ENCODE data around the gene CXXC5.

Gene CXXC5

DNA sequence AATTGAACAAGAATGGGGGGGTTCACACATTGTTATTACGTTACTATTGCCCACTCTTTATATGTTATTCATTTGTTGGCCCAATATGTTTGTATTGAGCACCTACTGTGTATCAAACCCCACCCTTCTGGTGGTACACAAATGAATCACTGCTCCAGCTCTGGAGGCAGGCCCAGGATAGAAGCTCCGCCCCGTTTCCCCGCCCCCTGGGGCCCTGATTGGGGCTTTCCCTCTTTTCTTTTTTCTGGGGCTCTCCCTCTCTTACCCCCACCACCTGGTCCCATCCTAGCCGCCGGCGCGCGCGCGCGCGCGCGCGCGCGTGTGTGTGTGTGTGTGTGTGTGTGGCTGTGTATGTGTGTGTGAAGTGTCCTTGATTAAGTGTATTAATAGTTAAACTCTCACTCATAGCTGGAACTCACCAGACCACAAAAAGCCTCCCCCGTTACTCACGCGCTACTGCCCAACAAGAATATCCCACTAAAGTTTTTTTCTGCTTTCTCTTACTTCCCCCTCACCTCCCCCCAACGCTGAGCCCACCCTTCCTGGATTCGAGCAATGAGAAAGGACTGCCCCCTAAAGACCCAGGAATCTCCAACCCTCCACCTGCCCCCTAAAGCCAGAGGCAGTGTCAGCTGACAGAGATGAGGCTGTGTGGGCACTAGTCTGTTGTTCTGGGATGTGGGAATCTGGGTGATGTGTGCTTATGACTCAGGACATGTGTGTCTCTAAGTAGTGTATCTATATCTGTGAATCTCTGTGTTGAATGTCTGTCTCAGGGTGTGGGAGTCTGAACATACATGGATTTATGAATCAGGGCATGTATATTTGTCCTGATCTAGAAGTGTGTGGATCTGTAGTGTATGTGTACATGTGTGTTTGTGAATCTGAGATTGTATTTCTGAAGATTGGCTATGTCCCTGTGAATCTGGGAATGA is 4.0 kb downstream of the CXXC5 start:
- no peak for FAIRE-seq

GRCh38 chr5:139652788-139653241 is 4.7 kb downstream of the CXXC5 start:
- no peak for FAIRE-seq

GRCh38 chr5:139653616-139654015 is 5.5 kb downstream of the CXXC5 start:
- no peak for FAIRE-seq

GRCh38 chr5:139654464-139654863 is 6.3 kb downstream of the CXXC5 start:
- no peak for FAIRE-seq

DNA sequence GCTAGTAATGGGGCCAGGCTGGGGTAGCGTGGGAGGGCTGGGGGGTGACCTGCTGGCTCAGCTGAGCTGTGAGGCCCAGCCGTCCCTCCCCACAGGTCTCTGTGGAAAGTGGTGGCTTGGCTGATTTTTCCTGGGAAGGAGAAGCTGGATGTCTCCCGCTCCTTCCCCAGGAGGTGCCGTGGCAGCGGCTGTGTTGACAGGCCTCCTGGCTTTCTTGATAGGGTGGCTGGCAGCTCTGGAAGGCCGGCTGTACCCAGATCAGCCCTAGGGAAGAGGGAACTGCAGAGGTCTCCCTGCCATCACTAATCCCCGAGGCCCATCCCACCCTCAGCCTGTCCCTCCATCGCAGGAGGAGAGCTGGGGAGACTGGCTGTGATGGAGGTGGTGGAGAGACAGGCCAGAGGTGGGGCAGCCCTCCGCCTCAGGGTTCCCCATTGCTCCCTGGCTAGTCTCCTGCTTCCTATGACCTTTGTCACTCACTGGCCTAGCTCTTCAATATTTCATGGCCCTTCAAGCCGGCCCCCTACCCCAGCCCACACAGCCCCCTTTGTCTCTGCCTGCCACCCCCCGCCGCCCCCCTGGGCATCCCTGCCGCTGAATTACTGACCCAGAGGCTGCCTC is 6.8 kb downstream of the CXXC5 start:
- FAIRE-seq = no peak

- no peak for FAIRE-seq
These were observed 7.7 kb downstream of the CXXC5 start for GRCh38 chr5:139655727-139656271.

DNA sequence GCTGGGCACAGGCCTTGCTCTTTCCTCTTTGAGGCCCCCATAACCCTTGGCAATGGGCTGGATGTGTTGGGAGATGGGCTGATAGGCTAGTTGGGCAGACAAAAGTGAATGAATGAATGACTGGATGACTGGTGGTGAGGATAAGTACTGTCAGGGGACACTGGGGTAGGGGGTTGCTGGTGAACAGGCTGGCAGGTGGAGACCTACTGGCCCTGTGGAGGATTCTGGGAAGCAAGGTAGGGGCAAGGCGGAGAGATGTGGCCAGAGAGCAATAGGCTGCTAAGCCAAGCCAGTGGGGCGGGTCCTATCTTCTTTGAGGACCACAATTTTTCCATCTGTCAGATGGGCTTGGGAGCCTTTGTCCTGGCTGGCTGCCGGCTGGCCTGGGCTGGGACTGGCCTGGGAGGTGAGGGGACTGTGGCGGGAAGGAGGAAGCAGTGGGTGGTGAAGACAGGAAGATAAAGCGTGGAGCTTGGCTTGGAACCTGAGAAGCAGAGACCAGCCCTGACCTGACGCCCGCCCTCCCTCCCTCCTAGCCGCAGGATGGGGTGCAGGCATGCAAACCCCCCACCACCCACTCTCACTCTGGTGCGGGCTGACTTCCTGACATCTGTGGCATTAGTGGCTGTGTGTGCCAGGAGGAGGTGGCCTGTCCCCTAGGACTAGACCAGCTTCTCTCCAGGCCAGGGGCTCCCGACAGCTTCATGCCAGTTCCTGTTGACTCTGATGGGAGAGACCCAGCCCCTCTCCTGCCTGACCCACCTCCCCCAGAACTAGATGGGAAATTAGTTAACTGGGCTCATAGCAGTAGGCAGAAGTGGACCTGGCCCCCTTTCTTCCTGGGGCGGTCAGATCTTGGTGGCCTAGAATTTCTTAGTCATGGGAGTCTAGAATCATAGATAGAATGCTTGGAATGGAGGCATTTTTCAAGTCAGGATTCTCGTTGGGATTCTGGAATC is 9.5 kb downstream of the CXXC5 start:
- no peak for FAIRE-seq

DNA sequence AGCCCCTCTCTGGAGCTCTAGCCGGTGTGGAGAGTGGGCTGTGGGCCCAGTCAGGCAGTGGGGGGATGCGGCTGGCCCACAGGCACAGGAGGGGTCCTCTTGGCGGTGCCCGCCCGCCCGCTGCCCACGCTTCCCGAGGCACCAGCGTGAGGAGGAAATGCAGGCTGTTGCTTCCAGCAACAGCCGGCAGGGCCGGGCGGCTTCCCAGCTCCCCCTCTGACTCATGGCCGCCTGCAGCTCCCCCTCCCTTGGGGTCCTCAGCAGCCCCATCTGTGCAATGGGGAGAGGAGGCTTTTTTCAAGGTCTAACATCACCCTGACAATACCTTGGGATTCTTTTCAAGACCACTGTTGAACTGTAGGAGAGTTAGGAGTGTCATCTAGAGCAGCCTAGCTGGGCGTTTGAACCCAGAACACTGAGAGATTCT is 10.4 kb downstream of the CXXC5 start:
- FAIRE-seq = no peak

GRCh38 chr5:139658928-139659667 is 10.9 kb downstream of the CXXC5 start:
- FAIRE-seq = no peak

GRCh38 chr5:139659695-139660101 is 11.5 kb downstream of the CXXC5 start:
- FAIRE-seq = no peak

- FAIRE-seq = no peak
These were observed 12.2 kb downstream of the CXXC5 start for GRCh38 chr5:139660105-139660922.

- FAIRE-seq = no peak
These were observed 13.0 kb downstream of the CXXC5 start for GRCh38 chr5:139660923-139661814.

GRCh38 chr5:139662617-139663016 is 14.5 kb downstream of the CXXC5 start:
- FAIRE-seq = no peak

DNA sequence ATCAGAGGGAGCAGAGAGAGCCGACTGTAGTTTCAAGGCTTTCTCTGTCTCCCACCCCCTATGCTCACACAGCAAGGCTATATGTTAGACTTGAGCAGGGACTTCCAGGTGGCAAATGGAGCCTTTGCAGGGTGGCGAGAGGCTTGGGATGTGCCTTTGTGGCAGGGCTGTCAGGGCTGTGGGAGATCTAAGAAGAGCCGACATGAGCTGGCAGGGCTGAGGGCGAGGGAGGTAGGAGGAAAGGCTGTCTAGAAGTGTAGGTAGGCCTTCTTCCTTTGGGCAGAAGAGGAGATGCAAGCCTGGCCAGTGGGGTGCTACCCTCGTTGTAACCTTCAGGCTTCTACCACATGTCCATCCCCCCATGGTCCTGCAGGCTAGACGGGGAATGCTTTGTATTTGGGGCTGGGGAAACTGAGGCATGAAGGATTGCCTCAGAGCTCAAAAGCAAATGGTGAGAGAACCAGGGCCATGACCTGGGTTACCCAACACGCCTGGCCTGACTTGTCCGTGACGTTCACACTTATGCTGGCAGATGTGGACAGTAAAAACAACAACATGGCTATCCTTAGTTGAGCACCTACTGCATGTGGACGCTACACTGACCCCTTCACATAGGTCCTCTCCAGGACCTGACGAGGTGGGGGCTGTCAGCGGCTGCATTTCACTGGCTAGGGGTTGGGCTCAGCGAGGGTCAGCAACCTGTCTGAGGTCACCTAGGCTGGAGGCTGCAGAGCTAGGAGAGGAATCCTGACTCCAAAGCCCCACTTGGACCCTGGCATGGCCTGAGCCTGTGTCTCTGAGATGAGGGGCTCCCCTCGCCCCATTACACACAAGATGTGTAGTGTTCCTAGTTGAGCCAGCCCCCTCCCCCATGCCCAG is 15.3 kb downstream of the CXXC5 start:
- FAIRE-seq = no peak

DNA sequence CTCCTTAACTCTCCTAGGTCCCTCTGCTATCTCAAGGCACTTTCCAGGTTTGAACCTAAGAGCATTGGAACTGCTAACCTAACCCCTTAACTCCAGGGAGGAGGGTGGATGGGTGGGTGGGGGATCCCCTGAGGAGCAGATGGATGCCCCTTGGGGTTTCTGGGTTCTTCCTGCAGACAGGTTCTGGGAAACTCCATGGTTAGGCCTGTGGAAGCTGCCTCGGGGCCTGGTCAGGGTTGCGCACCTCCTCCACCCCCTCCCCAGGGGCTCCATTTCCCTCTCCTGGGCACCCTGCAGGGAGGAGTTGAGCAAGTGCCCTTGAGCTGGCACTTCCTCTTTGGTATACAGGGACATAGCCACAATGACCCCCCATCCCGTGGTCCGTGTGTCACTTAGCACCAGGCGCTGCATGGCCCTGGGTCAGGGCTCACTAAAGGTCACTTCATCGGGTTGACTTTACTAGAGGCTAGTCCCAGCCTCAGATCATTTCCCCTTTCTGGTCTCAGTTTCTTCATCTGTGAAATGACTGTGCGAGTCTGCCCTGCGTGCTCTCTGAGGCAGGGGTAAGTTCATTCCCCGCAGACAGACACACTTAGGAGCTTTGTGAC is 16.0 kb downstream of the CXXC5 start:
- no peak for FAIRE-seq

- no peak for FAIRE-seq
These were observed 16.7 kb downstream of the CXXC5 start for GRCh38 chr5:139664727-139665351.

GRCh38 chr5:139665626-139666025 is 17.5 kb downstream of the CXXC5 start:
- no peak for FAIRE-seq

DNA sequence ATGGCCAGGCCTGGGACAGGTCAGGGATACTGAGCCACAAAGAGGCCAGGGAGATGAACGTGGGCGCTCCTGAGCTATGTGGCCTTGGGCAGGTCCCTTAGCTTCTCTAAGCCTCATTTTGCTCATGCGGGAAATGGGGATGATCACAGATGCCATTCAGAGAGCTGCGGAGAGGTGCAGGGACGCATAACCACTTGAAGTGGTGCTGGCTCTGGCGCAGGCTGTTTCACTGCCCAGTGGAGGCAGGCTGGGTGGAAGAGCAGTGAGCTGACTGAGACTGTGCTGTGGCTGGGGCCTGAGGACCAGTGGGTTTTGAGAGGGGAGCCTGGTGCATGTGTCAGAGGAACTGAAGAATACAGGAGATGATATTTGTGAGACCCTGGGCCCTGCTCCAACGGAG is 18.4 kb downstream of the CXXC5 start:
- no peak for FAIRE-seq
